HG02678 (cell line): ENCODE data around the gene C1orf87.
A peak's percentile ranks its signal among the peaks of the same experiment; 100 is the strongest.
"Not testable (repeated sequence)": the region's sequence is repeated elsewhere in the genome, so short reads cannot be mapped to it uniquely, and the experiment has no call there.

Experiments used
- ATAC-seq: cut with Tn5 transposase; IDR thresholded peaks from one replicate; pipeline ENCODE4 v1.9.1; 2021; ENCODE audit warnings: mild to moderate bottlenecking, moderate library complexity; ENCODE audit not compliant: unreplicated experiment

C1orf87 gene

DNA sequence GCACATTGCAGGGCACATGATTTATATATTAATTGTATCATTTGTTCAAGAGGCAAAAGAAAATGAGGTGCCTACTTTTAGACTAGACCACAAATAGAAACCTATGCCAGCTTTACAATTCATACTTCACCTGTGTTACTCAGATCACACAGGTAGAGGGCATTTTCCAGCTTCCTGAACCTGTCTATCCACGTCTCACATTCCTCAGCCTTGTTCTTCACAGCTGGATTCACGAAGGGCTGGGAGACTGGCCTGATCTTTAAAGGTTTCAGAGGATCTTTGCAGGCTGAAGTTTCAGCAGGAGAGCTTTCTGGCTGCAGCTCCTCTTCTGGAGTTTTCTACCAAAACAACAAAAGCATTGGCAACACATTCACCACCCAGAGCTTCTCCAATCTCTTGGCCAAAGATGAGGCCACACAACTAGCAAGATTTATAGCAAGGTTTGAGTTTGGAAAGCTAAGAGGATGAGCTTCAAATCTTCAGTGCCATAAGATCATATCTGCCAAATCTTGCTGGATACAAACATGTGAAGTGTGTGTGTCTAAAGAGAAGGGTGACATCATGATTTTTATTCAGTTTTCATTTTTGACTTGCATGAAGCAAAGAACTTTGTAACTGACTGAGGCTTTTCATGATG lies 76.0 kb downstream of the C1orf87 start:
- ATAC-seq: no peak

DNA sequence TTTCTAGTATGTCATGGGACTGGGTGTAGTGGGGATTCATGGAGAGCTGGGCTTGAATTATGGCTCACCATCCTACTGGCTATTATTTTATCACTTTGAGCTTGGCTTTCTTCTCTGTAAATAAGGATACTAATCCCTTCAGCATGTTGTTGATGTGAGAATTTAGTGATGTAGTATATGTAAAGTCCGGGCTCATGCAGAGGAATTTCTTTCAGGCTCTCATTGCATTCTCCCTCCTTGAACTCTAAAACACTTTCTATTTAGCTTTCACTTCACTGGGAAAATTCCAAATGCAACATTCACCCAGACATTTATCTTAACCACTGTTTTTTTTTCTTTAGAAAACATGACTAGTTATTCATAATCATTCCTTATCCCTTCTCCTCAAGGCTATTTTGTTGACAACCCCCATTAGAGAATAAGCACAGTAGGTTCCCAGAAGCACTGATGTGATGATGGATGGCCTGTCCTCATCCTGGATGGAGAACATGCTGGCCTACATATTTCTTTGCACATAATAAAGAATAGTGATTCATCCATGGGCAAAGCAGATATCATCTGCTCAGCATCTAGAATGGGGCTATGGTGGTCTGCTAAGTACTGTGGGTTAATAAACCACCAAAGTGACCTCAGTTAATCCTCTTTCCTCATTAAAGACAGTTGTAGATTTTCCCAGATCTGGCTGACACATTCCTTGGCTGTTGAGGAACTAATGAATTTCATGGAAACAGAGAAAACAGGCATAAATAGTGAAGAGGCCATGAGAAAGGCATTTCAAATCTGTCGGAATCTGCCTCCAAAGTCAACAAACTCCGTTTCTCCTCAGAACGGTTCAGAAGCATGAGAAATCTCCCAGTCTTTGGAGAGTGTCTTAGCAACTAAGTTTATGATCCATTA lies 79.0 kb downstream of the C1orf87 start:
- ATAC-seq: no peak

GRCh38 chr1:59992040-59992820 lies 81.3 kb downstream of the C1orf87 start:
- ATAC-seq: no peak

GRCh38 chr1:59990470-59990869 lies 83.1 kb downstream of the C1orf87 start:
- ATAC-seq: no peak

DNA sequence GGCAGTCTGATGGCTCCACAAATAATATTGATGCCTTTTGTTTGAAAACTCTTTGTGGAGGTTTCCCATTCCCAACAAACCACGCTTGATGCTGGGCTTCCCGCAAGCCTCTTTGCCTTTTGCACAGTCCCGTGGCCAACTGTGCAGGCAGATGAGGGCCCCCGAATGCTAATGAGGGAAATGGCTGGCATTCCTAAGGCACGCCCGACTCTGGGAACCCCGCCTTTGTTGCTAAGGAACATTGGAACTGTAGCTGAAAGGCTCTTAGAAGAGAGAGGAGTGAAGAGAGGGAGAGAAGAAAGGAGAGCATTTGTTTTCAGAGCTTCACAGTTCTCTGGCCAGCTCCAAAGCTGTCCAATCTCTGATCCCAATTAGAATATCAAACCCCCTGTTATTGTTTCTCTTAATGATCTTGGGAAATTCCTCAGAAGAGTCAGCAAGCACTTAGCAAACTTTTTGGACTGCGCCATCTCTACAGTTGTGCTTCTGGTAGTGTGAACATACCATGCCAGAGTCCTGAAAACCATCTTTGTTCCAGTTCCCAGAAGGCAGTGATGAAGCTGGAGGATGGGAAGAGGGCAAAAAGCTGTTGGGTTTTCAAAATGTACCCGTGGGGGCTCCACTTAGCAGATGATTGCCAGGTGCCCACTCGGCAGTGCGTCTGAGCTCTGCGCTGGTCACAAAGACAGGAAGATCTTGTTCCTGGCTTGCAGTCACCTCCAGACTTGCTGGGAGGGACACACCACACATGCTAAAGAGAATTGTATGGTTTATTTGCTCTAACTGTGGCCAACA lies 86.9 kb downstream of the C1orf87 start:
- ATAC-seq: no peak

GRCh38 chr1:59985911-59986515 lies 87.6 kb downstream of the C1orf87 start:
- ATAC-seq: no peak

DNA sequence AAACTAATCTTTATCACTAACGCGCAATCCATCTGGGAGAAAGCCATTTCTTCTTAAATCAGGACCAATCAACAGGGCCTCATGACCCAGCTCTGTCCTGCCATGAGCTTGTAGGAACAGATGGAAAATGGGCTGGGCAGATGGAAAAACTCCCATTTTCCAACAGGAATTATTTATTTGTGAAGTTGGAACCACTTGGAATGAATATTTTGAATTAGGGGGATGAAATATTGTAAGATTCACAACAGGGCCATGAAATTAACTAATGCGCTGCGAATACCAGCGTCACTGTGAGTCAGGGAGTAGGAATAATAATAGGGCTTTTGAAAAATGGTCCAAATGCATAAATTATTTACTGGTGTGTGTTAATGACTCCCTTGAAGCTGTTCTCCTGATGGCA lies 93.9 kb downstream of the C1orf87 start:
- ATAC-seq: no peak

- ATAC-seq: no peak
These were observed 95.1 kb downstream of the C1orf87 start for GRCh38 chr1:59978511-59978910.

GRCh38 chr1:59978026-59978425 lies 95.5 kb downstream of the C1orf87 start:
- ATAC-seq: no peak

- ATAC-seq: no peak
These were observed 96.5 kb downstream of the C1orf87 start for GRCh38 chr1:59977075-59977410.

- ATAC-seq: no peak
These were observed 97.1 kb downstream of the C1orf87 start for GRCh38 chr1:59976194-59977074.

GRCh38 chr1:59973719-59974118 lies 99.9 kb downstream of the C1orf87 start:
- no peak for ATAC-seq

DNA sequence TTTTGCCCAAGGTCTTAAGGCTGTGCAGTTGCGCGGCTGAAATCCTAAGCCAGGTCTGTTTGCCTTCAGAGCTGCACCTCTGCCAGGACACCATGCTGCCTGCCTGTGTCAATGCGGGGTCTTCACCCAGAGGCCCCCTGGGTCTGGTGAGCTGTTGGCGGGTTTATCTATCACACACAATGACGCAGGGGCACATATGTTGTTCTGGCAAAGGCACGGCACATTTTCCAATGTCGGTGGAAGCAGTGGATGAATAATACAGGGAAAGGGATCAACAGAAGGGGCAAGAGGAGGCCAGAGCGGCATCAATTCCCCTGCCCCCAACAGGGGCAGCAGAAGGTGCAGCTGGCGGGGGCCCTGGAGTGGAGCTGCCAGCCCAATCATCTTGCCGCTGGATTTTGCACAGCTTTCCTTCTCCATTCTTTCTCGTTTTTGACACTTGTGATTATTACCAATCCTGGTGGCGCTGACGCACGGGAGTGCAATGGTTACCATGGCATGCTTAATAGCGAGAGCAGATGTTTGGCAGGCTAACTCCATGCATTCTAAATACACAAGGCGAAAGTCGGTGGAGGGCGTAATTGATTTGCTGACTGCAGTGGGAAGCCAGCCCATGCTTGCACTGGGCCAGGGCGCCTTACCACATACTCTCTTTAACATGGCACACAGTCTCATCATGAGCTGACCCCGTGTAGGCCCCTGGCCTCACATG lies 101.2 kb downstream of the C1orf87 start:
- no peak for ATAC-seq

DNA sequence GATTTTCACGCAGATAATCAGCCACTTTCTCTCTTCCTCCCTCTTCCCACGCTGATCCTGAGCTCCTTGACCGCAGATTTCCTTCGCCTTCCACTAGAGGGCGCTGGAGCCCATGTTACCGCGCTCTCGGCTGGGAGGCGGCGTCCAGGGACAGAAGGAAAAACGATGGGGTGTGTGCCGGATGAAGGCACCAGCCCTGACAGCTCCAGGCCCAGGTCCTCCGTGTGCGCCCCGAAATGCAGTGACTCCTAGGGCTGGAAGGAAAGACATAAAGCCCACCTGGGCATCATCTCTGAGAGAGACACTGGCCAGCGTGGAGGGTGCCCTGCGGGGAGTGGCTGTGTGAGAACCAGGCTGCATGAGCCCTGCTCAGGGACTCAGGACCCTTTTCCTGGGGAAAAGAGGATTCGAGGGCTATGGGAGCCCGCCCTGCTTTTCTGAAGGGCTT lies 102.1 kb downstream of the C1orf87 start:
- ATAC-seq: peak; percentile 75

DNA sequence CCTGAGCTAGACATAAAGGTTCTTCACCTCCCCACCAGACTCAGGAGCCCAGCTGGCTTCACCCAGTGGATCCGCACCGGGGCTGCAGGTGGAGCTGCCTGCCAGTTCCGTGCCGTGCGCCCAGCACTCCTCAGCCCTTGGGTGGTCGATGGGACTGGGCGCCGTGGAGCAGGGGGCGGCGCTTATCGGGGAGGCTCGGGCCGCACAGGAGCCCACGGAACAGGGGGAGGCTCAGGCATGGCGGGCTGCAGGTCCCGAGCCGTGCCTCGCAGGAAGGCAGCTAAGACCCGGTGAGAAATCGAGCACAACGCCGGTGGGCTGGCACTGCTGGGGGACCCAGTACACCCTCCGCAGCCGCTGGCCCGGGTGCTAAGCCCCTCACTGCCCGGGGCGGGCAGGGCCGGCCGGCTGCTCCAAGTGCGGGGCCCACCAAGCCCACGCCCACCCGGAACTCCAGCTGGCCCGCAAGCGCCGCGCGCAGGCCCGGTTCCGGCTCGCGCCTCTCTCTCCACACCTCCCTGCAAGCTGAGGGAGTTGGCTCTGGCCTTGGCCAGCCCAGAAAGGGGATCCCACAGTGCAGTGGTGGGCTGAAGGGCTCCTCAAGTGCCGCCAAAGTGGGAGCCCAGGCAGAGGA lies 103.9 kb downstream of the C1orf87 start:
- ATAC-seq: not testable (repeated sequence)

- not testable (repeated sequence) for ATAC-seq
These were observed 104.8 kb downstream of the C1orf87 start for GRCh38 chr1:59968746-59969145.

DNA sequence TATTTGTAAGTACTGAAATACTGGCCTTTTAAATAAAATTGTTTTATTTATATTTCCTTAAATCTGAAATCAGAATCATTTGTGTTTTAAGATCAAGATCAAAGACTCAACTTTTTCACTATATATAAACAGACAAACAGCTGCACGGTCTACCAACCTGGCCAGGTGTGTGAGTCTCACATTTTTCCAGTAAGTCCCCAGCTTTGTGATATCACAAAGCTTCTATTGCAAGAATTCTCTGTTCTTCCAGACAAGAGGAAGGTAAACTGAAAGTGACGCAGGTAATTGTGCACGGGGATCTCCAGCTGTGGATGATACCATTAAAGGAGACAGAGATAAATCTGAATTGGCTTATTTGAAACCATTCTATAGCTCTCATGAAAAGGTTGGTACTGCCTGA lies 105.8 kb downstream of the C1orf87 start:
- no peak for ATAC-seq

DNA sequence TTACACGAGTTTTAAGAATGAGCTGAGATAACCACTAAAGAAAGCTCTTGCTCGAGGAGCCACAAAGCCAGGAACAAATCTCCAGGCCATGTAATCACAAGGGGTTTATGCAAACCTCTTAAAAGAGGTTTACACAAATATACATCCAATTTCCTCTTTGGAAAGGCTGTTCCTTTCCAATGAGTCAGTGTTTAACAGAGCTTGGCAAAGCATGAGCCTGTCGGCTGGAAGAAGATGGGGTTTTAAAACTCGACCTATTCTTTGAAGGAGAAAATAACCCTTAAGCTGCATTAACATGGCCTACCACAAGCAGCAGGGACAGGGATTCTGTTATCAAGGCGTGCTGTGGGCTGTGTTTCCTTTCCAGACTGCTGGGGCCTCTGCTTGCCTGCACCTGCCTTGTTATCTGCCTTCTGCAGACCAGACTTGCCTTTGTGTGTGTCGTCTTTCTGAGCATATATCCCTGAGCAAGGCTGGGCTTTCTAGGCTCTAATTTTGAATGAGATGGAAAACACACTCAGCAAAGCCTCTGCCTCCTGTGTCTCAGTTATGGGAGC lies 106.4 kb downstream of the C1orf87 start:
- no peak for ATAC-seq
